ENCODE measurements around the gene XPO5. TPM values are rescaled to one million over a fixed set of nuclear protein-coding genes. Genes with fewer than 3 reads are reported as not detected.
"Not testable (repeated sequence)": the region's sequence is repeated elsewhere in the genome, so short reads cannot be mapped to it uniquely, and the experiment has no call there.

XPO5 gene
- total RNA-seq, 2 experiments from 2014 or later = 58.5 to 74.9 TPM

GRCh38 chr6:43572015-43572414, 3.8 kb downstream of the XPO5 start:
- H3K4me1 ChIP-seq (ENCODE audit: insufficient read depth, low read length, poor library complexity, severe bottlenecking) = peaks cover 6% of the 10 kb centered on the region
- TF ChIP-seq CTCF (conservative IDR thresholded peaks at IDR 0.05; ENCODE audit: low read length) = no peak
- TF ChIP-seq EZH2phosphoT487 (IDR thresholded peaks at IDR 0.05; ENCODE audit: borderline replicate concordance, low read depth, low read length) = no peak
- no peaks in the 10 kb centered on the region; the same call in 1 of the 2 replicates for H4K20me1 ChIP-seq (ENCODE audit: insufficient read depth, low read length)
- no peak for DNase-seq (ENCODE audit: low spot score)
- H3K27ac ChIP-seq (ENCODE audit: low read depth, low read length, poor library complexity, severe bottlenecking) = no peak overlapping the region
- CTCF ChIA-PET (ENCODE audit: unreplicated experiment) = no interaction called here
- peaks cover 64% of the 10 kb centered on the region for H3K36me3 ChIP-seq (ENCODE audit: insufficient read depth, low read length)
- H3K9me3 ChIP-seq (ENCODE audit: low read length) = no peaks in the 10 kb centered on the region
- peaks cover 41% of the 10 kb centered on the region for H3K79me2 ChIP-seq (ENCODE audit: insufficient read depth, low read depth, low read length)
- H3K9me2 ChIP-seq (ENCODE audit: insufficient read depth, low read length) = no peaks in the 10 kb centered on the region
- no peak overlapping the region for H3K4me3 ChIP-seq (ENCODE audit: low read depth, low read length, poor library complexity, severe bottlenecking)
- TSS peak; percentile 10 for BruUV-seq (replicated peaks)
- intact Hi-C loops (cut with micrococcal nuclease; ENCODE audit: unreplicated experiment) = no loop called here
- no peak overlapping the region for H3K4me2 ChIP-seq (ENCODE audit: low read length)
- no peak overlapping the region for H2AFZ ChIP-seq (ENCODE audit: low read length)
- POLR2A ChIA-PET = interaction anchor here (0.7 to 1.5 kb wide), 2 partner anchors 24 to 208 kb away, joined by 3 to 5 read pairs; no protein-coding TSS in a partner anchor

GRCh38 chr6:43570876-43571441, 4.9 kb downstream of the XPO5 start:
- H3K4me2 ChIP-seq (ENCODE audit: low read length) = no peak overlapping the region
- DNase-seq (ENCODE audit: low spot score) = no peak
- POLR2A ChIA-PET = interaction anchor here (0.5 to 1.5 kb wide), 5 partner anchors 16 to 559 kb away, joined by 3 to 5 read pairs (median 3); no protein-coding TSS in a partner anchor
- H3K79me2 ChIP-seq (ENCODE audit: insufficient read depth, low read depth, low read length) = peaks cover 32% of the 10 kb centered on the region
- H3K9me2 ChIP-seq (ENCODE audit: insufficient read depth, low read length) = no peaks in the 10 kb centered on the region
- intact Hi-C loops (cut with micrococcal nuclease; ENCODE audit: unreplicated experiment) = no loop called here
- H3K36me3 ChIP-seq (ENCODE audit: insufficient read depth, low read length) = peaks cover 73% of the 10 kb centered on the region
- CTCF ChIA-PET (ENCODE audit: unreplicated experiment) = interaction anchor here (0.6 kb wide), 1 partner anchor 583 kb away, joined by 3 read pairs; no protein-coding TSS in a partner anchor
- BruUV-seq (replicated peaks) = no TSS peak
- no peaks in the 10 kb centered on the region for H3K9me3 ChIP-seq (ENCODE audit: low read length)
- TF ChIP-seq EZH2phosphoT487 (IDR thresholded peaks at IDR 0.05; ENCODE audit: borderline replicate concordance, low read depth, low read length) = no peak
- no peak for TF ChIP-seq CTCF (conservative IDR thresholded peaks at IDR 0.05; ENCODE audit: low read length)
- H3K27ac ChIP-seq (ENCODE audit: low read depth, low read length, poor library complexity, severe bottlenecking) = no peak overlapping the region
- peaks cover 6% of the 10 kb centered on the region for H3K4me1 ChIP-seq (ENCODE audit: insufficient read depth, low read length, poor library complexity, severe bottlenecking)
- no peaks in the 10 kb centered on the region; the same call in 1 of the 2 replicates for H4K20me1 ChIP-seq (ENCODE audit: insufficient read depth, low read length)
- H3K4me3 ChIP-seq (ENCODE audit: low read depth, low read length, poor library complexity, severe bottlenecking) = no peak overlapping the region
- no peak overlapping the region for H2AFZ ChIP-seq (ENCODE audit: low read length)

- H3K79me2 ChIP-seq (ENCODE audit: insufficient read depth, low read depth, low read length) = no peaks in the 10 kb centered on the region
- H3K9me3 ChIP-seq (ENCODE audit: low read length) = no peaks in the 10 kb centered on the region
- peaks cover 98% of the 10 kb centered on the region for H3K36me3 ChIP-seq (ENCODE audit: insufficient read depth, low read length)
- CTCF ChIA-PET (ENCODE audit: unreplicated experiment) = no interaction called here
- no peak overlapping the region for H3K27ac ChIP-seq (ENCODE audit: low read depth, low read length, poor library complexity, severe bottlenecking)
- intact Hi-C loops (cut with micrococcal nuclease; ENCODE audit: unreplicated experiment) = no loop called here
- no peak overlapping the region for H2AFZ ChIP-seq (ENCODE audit: low read length)
- POLR2A ChIA-PET = no interaction called here
- H3K4me1 ChIP-seq (ENCODE audit: insufficient read depth, low read length, poor library complexity, severe bottlenecking) = no peaks in the 10 kb centered on the region
- BruUV-seq (replicated peaks) = no TSS peak
- no peaks in the 10 kb centered on the region for H4K20me1 ChIP-seq (ENCODE audit: insufficient read depth, low read length)
- no peaks in the 10 kb centered on the region for H3K9me2 ChIP-seq (ENCODE audit: insufficient read depth, low read length)
- H3K4me3 ChIP-seq (ENCODE audit: low read depth, low read length, poor library complexity, severe bottlenecking) = no peak overlapping the region
- DNase-seq (ENCODE audit: low spot score) = no peak
- H3K4me2 ChIP-seq (ENCODE audit: low read length) = no peak overlapping the region
- TF ChIP-seq CTCF (conservative IDR thresholded peaks at IDR 0.05; ENCODE audit: low read length) (no peak), EZH2phosphoT487 (IDR thresholded peaks at IDR 0.05; ENCODE audit: borderline replicate concordance, low read depth, low read length) (no peak)
Measured at GRCh38 chr6:43559328-43559727, 16.5 kb downstream of the XPO5 start.

GRCh38 chr6:43557620-43558019, 18.2 kb downstream of the XPO5 start:
- H3K4me2 ChIP-seq (ENCODE audit: low read length); intact Hi-C loops (cut with micrococcal nuclease; ENCODE audit: unreplicated experiment); H3K9me2 ChIP-seq (ENCODE audit: insufficient read depth, low read length); H3K9me3 ChIP-seq (ENCODE audit: low read length); H3K4me1 ChIP-seq (ENCODE audit: insufficient read depth, low read length, poor library complexity, severe bottlenecking); BruUV-seq (replicated peaks); DNase-seq (ENCODE audit: low spot score); H3K27ac ChIP-seq (ENCODE audit: low read depth, low read length, poor library complexity, severe bottlenecking); H4K20me1 ChIP-seq (ENCODE audit: insufficient read depth, low read length); H2AFZ ChIP-seq (ENCODE audit: low read length); CTCF ChIA-PET (ENCODE audit: unreplicated experiment); H3K4me3 ChIP-seq (ENCODE audit: low read depth, low read length, poor library complexity, severe bottlenecking); H3K79me2 ChIP-seq (ENCODE audit: insufficient read depth, low read depth, low read length): not testable (repeated sequence)
- H3K36me3 ChIP-seq (ENCODE audit: insufficient read depth, low read length) = peaks cover 98% of the 10 kb centered on the region
- POLR2A ChIA-PET = interaction anchor here (0.7 kb wide), 1 partner anchor 25 kb away, joined by 5 read pairs; no protein-coding TSS in a partner anchor

Data from OCI-LY7 (cell line).